PC-3 (cell line): Measurements from ENCODE around the gene GFOD1. TPM values are rescaled to one million over a fixed set of nuclear protein-coding genes. Genes with fewer than 3 reads are reported as not detected.
A peak's percentile ranks its signal among the peaks of the same experiment; 100 is the strongest.

Source experiments
- ATAC-seq: fragments of 200-7000 bp; cut with Tn5 transposase; 2 replicates; pipeline ENCODE4 v1.9.1; 2020; ENCODE audit warnings: mild to moderate bottlenecking, moderate library complexity
- BruUV-seq: library from RNA; stranded (reverse); fragments of 400-500 nt; replicated peaks from 2 replicates; lab custom pipeline; 2021; lab: Mats Ljungman, UMichigan
- CTCF ChIA-PET: fragments of 300-600 bp; sonication (Branson Sonifier 250); formaldehyde crosslinking; loops from one replicate; lab custom pipeline; 2022; ENCODE audit warnings: antibody characterized with exemption; lab: Charles Lee
- POLR2A ChIA-PET: fragments of 300-600 bp; sonication (Branson Sonifier 250); formaldehyde crosslinking; loops from one replicate; lab custom pipeline; 2022; ENCODE audit warnings: antibody characterized with exemption; ENCODE audit not compliant: unreplicated experiment; lab: Charles Lee
- DNase-seq: peaks from one replicate; pipeline ENCODE4 v3.0.0-alpha.2; 2015
- H2AFZ ChIP-seq: fragments of 300-600 bp; sonication (generic); 2 replicates; pipeline ENCODE4 v1.6.0; 2016; ENCODE audit warnings: antibody characterized with exemption, low read length
- H3F3A ChIP-seq: fragments of 300-600 bp; sonication (generic); one replicate; pipeline ENCODE4 v1.6.0; 2017; ENCODE audit warnings: antibody characterized with exemption, low read length, control low read depth, mild to moderate bottlenecking; ENCODE audit not compliant: unreplicated experiment
- H3K27ac ChIP-seq: fragments of 300-600 bp; sonication (generic); 2 replicates; pipeline ENCODE4 v1.5.1; 2016; ENCODE audit warnings: mild to moderate bottlenecking, low read length
- H3K27me3 ChIP-seq: fragments of 300-600 bp; sonication (generic); 2 replicates; pipeline ENCODE4 v1.6.1; 2016; ENCODE audit warnings: low read length, mixed read lengths
- H3K36me3 ChIP-seq: fragments of 300-600 bp; sonication (generic); 2 replicates; pipeline ENCODE4 v1.6.1; 2016; ENCODE audit warnings: low read depth, mixed run types, low read length, mixed read lengths
- H3K4me1 ChIP-seq: fragments of 300-600 bp; sonication (generic); 2 replicates; pipeline ENCODE4 v1.5.1; 2016; ENCODE audit warnings: low read length; ENCODE audit not compliant: insufficient read depth
- H3K4me2 ChIP-seq: fragments of 300-600 bp; sonication (generic); 2 replicates; pipeline ENCODE4 v1.6.0; 2016; ENCODE audit warnings: low read length
- H3K4me3 ChIP-seq: fragments of 300-600 bp; sonication (generic); 2 replicates; pipeline ENCODE4 v1.5.1; 2016; ENCODE audit warnings: mild to moderate bottlenecking, low read length, mixed read lengths
- H3K79me2 ChIP-seq: fragments of 300-600 bp; sonication (generic); 2 replicates; pipeline ENCODE4 v1.6.1; 2017; ENCODE audit warnings: low read length, mixed read lengths
- H3K9ac ChIP-seq: fragments of 300-600 bp; sonication (generic); 2 replicates; pipeline ENCODE4 v1.6.0; 2016; ENCODE audit warnings: mild to moderate bottlenecking, low read length
- H3K9me2 ChIP-seq: fragments of 300-600 bp; sonication (generic); replicated peaks from 2 replicates; pipeline ENCODE4 v1.6.1; 2016; ENCODE audit warnings: mixed run types, low read length, mixed read lengths
- H3K9me3 ChIP-seq: fragments of 300-600 bp; sonication (generic); 2 replicates; pipeline ENCODE4 v1.6.1; 2016; ENCODE audit warnings: low read length, mixed read lengths
- H4K20me1 ChIP-seq: fragments of 300-600 bp; sonication (generic); 2 replicates; pipeline ENCODE4 v1.6.1; 2016; ENCODE audit warnings: low read length, mixed read lengths
- CTCF ChIP-seq: fragments of 300-600 bp; sonication (generic); conservative IDR thresholded peaks from 2 replicates; pipeline ENCODE4 v1.5.1; 2017; ENCODE audit warnings: antibody characterized with exemption, low read depth, mild to moderate bottlenecking, low read length
- EZH2 ChIP-seq: fragments of 300-600 bp; sonication (generic); IDR thresholded peaks from one replicate; pipeline ENCODE4 v1.6.1; 2017; ENCODE audit warnings: antibody characterized with exemption, mild to moderate bottlenecking, low read length; ENCODE audit not compliant: unreplicated experiment
- EZH2phosphoT487 ChIP-seq: fragments of 300-600 bp; sonication (generic); IDR thresholded peaks from 2 replicates; pipeline ENCODE4 v1.6.1; 2018; ENCODE audit warnings: mild to moderate bottlenecking, antibody characterized with exemption, low read length, borderline replicate concordance
- intact Hi-C: fragments of 100-400 bp; cut with micrococcal nuclease; formaldehyde crosslinking; loops from 2 replicates; pipeline ENCODE4 v1.9.0; 2023
- total RNA-seq: library from RNA; depleted of rRNA; stranded (reverse); fragments of >200 nt; gene quantifications from 2 replicates; pipeline ENCODE4 v1.2.3, GENCODE V29; 2014

Gene GFOD1
- total RNA-seq, 1 experiment from 2014 or later: 16.0 TPM

DNA sequence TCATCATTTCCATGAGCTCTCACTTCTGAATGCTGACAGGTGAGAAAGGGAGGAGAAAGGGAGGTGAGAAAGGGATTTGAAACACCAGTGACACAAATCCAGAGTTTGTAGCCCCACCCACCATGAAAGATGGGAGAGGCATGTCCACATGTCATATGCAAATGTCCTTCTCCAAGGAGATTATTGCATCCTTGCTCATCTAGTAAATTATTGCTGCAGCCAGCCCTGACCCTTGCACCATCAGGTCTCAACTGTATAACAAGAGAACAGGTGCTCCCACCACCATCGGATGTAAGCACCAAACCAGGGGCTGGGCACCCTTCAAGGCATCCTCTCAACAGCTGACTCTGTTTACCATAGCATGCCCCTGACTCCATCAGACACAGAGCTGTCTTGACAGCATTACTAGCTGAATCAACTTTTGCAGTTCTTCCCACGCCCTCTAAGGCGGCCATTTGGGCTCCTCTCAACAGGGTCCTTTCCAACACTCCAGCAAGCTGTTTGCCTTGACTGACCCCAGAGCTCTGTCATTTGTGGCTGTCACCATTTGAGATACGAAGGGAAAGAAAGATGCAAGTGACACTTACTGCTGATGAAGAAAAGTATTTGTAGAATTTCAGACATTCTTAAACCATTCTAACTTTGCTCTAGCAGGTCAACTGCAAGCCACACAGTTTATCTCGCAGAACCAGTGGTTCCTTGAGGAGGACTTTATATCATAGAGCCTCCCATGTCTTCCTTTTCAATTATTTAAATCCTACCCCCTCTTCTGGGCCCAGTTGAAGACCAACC, 14.2 kb downstream of the GFOD1 start:
- CTCF ChIA-PET: no interaction called here
- no peaks in the 10 kb centered on the region for H3K9me3 ChIP-seq
- H4K20me1 ChIP-seq: no peaks in the 10 kb centered on the region
- ATAC-seq: no peak
- BruUV-seq: no TSS peak
- peaks cover 60% of the 10 kb centered on the region for H3K79me2 ChIP-seq
- TF ChIP-seq EZH2 (no peak), EZH2phosphoT487 (no peak), CTCF (no peak)
- intact Hi-C loops: no loop called here
- POLR2A ChIA-PET: no interaction called here
- peaks cover 38% of the 10 kb centered on the region for H3K4me1 ChIP-seq
- peaks cover 4% of the 10 kb centered on the region for H3F3A ChIP-seq
- no peak overlapping the region for H3K4me3 ChIP-seq
- no peaks in the 10 kb centered on the region for H3K27me3 ChIP-seq
- H3K4me2 ChIP-seq: peak overlapping the region; percentile 44; the same call in 1 of the 2 replicates
- no peaks in the 10 kb centered on the region for H3K9me2 ChIP-seq
- DNase-seq: no peak
- H3K27ac ChIP-seq: peak overlapping the region; percentile 92
- H2AFZ ChIP-seq: no peak overlapping the region
- H3K36me3 ChIP-seq: peaks cover 15% of the 10 kb centered on the region; the same call in 1 of the 2 replicates
- peak overlapping the region; percentile 45 for H3K9ac ChIP-seq

- Histone ChIP-seq H3K36me3 (peaks cover 15% of the 10 kb centered on the region; the same call in 1 of the 2 replicates), H4K20me1 (no peaks in the 10 kb centered on the region), H3K9me3 (no peaks in the 10 kb centered on the region), H2AFZ (no peak overlapping the region), H3K9ac (no peak overlapping the region), H3F3A (peaks cover 4% of the 10 kb centered on the region), H3K4me2 (no peak overlapping the region), H3K9me2 (no peaks in the 10 kb centered on the region), H3K4me3 (no peak overlapping the region), H3K4me1 (peaks cover 31% of the 10 kb centered on the region), H3K79me2 (peaks cover 59% of the 10 kb centered on the region), H3K27me3 (no peaks in the 10 kb centered on the region), H3K27ac (no peak overlapping the region)
- no peak for DNase-seq
- no TSS peak for BruUV-seq
- intact Hi-C loops: no loop called here
- TF ChIP-seq EZH2: no peak
- TF ChIP-seq EZH2phosphoT487: no peak
- no peak for TF ChIP-seq CTCF
- CTCF ChIA-PET: no interaction called here
- POLR2A ChIA-PET: no interaction called here
- ATAC-seq: no peak
Observed at GRCh38 chr6:13472099-13472498, 15.3 kb downstream of the GFOD1 start.

DNA sequence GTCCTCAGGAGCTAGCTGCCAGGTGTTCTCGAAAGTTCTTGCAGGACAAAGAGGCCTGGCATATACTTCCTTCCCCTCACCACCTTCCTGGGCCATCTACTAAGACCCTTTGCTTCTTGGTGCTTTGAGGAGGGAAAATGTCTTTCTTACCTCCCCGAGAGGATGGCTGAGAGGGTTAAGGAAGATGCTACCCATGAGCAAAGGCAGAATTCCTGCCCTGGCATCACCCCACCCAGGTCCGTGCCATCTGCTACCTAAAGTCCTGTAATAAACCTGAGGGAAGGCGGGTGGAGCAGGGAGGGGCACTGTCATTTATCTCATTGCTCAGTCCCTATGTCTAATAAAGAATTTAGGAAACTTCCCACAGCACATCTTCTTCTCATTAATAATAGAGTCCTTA, 16.2 kb downstream of the GFOD1 start:
- H3F3A ChIP-seq: no peaks in the 10 kb centered on the region
- no peak overlapping the region for H3K27ac ChIP-seq
- intact Hi-C loops: no loop called here
- no peak overlapping the region for H3K9ac ChIP-seq
- no peaks in the 10 kb centered on the region for H3K9me3 ChIP-seq
- BruUV-seq: no TSS peak
- CTCF ChIA-PET: no interaction called here
- peaks cover 31% of the 10 kb centered on the region for H3K4me1 ChIP-seq
- peaks cover 53% of the 10 kb centered on the region for H3K79me2 ChIP-seq
- ATAC-seq: no peak
- H4K20me1 ChIP-seq: no peaks in the 10 kb centered on the region
- no peak for DNase-seq
- H3K36me3 ChIP-seq: peaks cover 15% of the 10 kb centered on the region; the same call in 1 of the 2 replicates
- H3K4me2 ChIP-seq: no peak overlapping the region
- no peak overlapping the region for H2AFZ ChIP-seq
- no peak overlapping the region for H3K4me3 ChIP-seq
- POLR2A ChIA-PET: no interaction called here
- no peaks in the 10 kb centered on the region for H3K27me3 ChIP-seq
- TF ChIP-seq EZH2phosphoT487 (no peak), CTCF (no peak), EZH2 (no peak)
- H3K9me2 ChIP-seq: no peaks in the 10 kb centered on the region
